GM12875 (cell line): ENCODE measurements around the gene AIF1.

ENCODE experiments used
- H3K4me3 ChIP-seq: one replicate; pipeline ENCODE4 v1.5.1; 2011; ENCODE audit warnings: low read depth, low read length, control low read depth
- TF ChIP-seq, protein P1 (sequence below): IDR thresholded peaks from 2 replicates; pipeline ENCODE4 v1.5.1; 2011; ENCODE audit warnings: low read depth, mild to moderate bottlenecking, control low read depth, inconsistent platforms, low read length, moderate library complexity, borderline replicate concordance; ENCODE audit not compliant: insufficient read depth

The AIF1 gene

DNA sequence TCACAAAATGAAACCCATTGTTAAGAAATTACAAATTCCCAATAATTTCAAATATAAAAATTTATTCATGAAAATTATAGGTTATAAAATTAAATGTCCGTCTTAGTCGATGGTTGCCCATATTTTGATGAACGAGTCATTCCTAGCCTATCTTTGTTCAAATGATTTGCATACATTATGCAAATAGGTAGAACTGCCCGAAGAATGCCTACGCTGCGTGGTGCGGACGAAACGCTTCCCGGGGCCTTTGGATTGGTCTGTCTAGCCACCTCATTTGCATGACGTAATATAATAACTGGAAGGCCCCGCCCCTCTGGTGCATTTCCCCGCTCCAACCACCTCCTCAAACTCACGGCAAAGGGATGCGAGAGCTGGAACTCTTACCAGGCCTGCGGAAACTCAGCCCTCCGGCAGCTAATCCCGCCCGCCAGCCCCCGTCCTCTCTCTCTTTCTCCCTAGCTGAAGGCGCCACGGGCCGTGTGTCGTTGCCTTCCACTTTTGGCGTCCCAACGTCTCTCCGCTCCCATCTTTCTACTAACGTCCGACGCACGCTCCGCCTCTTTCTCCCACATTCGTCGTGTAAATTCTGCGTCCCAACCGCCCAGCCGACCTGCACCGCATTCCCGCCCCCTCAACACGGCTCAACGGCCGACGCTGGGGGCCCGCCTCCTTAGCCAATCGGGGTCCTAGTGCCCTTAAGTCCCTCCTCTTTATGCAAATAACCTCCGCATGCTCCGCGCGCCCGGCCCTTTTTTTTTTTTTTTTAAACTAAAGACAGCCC, 5.0 kb downstream of the AIF1 start:
- peak overlapping the region; percentile 58 for H3K4me3 ChIP-seq
- TF ChIP-seq, protein P1, sequence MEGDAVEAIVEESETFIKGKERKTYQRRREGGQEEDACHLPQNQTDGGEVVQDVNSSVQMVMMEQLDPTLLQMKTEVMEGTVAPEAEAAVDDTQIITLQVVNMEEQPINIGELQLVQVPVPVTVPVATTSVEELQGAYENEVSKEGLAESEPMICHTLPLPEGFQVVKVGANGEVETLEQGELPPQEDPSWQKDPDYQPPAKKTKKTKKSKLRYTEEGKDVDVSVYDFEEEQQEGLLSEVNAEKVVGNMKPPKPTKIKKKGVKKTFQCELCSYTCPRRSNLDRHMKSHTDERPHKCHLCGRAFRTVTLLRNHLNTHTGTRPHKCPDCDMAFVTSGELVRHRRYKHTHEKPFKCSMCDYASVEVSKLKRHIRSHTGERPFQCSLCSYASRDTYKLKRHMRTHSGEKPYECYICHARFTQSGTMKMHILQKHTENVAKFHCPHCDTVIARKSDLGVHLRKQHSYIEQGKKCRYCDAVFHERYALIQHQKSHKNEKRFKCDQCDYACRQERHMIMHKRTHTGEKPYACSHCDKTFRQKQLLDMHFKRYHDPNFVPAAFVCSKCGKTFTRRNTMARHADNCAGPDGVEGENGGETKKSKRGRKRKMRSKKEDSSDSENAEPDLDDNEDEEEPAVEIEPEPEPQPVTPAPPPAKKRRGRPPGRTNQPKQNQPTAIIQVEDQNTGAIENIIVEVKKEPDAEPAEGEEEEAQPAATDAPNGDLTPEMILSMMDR: no peak

DNA sequence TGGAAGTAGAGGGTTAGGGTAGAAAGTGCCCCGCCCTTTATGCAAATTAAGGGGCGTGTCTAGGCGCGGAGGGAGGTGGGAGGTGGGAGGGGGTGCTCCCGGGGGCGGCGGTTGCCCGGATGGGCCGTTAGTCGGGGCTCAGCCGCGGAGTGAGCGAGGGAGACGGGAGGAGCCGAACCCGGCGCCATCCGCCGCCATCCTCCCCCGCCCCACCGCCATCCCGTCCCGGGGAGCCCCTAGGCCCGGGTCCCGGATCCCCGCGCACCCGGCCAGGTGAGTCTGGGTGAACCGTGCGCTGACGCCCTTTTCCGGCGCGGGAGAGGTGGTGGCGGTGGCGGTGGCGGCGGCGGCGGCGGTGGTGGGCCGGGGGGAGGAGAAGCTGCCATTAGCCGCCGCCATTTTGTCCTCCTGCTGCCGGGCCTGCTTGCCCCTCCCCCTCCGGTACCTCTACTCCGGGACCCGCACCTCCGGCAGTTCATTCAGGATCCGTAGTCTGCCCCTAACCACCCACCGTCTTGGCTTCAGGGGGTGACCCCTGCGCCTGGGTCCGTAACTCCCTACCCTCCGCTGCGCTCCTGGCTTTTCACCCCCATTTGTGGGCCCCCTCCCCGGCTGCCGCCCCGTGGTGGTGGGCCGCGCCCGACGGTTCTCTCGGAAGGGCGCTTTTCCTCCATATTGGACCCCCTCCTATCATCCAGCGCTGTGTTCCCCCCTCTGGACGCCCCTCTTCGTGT, 5.7 kb downstream of the AIF1 start, which contains the start of gene PRRC2A:
PRRC2A (plus strand) TSS at position 130 of the 734 bp plus-strand sequence. CDS start 2,075 bp downstream, outside the sequence.
- peak within 1 kb of the TSS; percentile 69 for H3K4me3 ChIP-seq
- TF ChIP-seq, protein P1: no peak

DNA sequence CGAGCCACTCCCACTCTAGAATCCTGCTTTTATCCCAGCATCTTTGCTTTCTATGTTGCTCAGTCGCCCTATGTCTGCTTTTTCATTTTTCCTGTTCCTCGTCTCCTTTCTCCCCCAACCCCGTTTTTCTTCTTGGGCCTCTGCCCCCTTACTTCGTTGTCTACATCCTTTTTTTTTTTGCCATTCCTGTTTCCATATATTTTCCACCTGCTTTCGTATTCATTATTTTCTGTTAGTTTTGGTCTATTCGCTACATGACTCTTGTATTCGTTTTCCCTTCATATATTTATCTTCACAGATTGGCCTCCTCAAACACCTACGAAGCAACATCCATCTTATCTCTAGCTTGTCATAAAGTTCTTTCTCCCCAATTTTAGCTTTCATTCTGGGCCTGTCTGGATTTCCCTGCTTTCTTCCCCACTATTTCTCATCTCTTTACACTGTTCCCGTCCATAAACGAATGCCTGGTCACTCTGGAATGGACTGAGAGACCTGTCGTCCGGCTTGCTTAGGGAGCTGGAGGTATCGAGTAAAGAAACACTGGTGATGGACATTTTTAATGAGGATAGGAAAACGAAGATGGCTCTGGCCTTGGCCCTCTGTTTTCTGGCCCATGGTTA, 6.4 kb downstream of the AIF1 start:
- TF ChIP-seq, protein P1: no peak
- peak overlapping the region; percentile 69 for H3K4me3 ChIP-seq

DNA sequence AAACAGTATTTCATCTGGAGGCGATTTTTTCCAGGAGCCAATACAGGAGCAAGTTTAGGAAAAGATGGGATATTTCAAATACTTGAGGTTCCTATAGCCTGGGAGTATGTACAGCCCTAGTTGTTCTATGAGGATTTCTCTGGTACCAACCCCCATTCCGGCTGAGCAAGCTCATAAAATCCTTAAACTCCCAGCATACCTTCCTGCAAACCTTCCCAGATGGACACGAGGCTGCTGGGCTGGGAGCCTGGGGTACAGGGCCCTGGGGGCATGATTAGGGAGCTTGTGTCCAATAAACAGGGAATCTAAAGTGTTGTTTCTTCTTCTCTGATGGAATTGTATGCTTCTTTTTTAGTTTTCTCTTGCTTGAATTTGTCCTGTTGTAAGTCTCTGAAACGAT, 7.0 kb downstream of the AIF1 start:
- TF ChIP-seq, protein P1: no peak
- H3K4me3 ChIP-seq: peak overlapping the region; percentile 69

DNA sequence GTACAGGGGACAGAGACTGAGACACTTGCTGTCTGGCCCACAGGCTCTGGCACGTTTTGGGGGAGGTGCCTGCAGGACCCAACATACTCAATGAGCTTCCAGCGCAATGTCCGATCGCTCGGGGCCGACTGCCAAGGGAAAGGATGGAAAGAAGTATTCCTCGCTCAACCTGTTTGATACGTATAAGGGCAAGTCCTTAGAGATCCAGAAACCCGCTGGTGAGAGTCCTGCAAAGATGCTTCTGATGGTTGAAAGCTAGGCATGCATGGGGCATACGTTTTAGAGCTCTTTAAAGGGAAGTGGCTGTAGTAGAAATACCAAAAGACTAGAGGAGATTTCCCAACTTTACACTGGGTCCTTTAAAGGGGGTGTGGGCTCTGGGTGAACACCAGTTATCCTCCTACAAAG, 7.7 kb downstream of the AIF1 start:
- TF ChIP-seq, protein P1: no peak
- H3K4me3 ChIP-seq: no peak overlapping the region

DNA sequence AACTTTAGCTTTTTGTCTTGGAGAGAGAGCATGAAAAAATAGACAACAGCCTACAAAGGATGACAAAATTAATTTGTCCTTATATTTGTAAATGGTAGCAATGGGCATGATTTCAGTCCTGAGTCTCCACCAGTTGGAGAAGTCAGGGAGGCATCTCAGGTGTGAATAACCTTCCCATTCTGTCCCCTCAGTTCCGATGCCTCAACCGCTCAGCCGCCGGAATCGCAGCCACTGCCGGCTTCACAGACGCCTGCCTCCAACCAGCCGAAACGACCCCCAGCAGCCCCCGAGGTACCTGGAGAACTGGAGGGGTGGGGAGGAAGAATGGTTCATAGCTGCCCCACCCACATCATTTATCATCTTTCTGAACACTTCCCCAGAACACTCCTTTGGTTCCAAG, 9.0 kb downstream of the AIF1 start:
- TF ChIP-seq, protein P1: no peak
- no peak overlapping the region for H3K4me3 ChIP-seq
